Tibial nerve (tissue), 4 donors: ENCODE measurements around the gene MAP3K12. TPM values are rescaled to one million over a fixed set of nuclear protein-coding genes. Genes with fewer than 3 reads are reported as not detected.

ENCODE experiments used
- DNase-seq, 2 donors: peaks; one replicate each; pipeline ENCODE4 v3.0.0-alpha.2; 2019; ENCODE audit warnings: low spot score in 2 of 2
- H3K27ac ChIP-seq, 4 donors: fragments of 200-600 bp; sonication (generic) in 3 of 4; one replicate each; pipeline ENCODE4 v1.5.1; 2017 to 2019; ENCODE audit warnings: mild to moderate bottlenecking in 1 of 4
- H3K27me3 ChIP-seq, 2 donors: fragments of 200-600 bp; sonication (generic) in 1 of 2; one replicate each; pipeline versions ENCODE4 v1.5.1 to v1.6.0; 2017 to 2019
- H3K36me3 ChIP-seq, 3 donors: fragments of 200-600 bp; sonication (generic); one replicate each; pipeline ENCODE4 v1.5.1; 2018 to 2019
- H3K4me1 ChIP-seq, 4 donors: fragments of 200-600 bp; sonication (generic) in 3 of 4; one replicate each; pipeline ENCODE4 v1.5.1; 2017 to 2019
- H3K4me3 ChIP-seq, 4 donors: fragments of 200-600 bp; sonication (generic) in 3 of 4; one replicate each; pipeline ENCODE4 v1.5.1; 2017 to 2019; ENCODE audit warnings: mild to moderate bottlenecking in 1 of 4, moderate library complexity in 1 of 4
- H3K9me3 ChIP-seq, 4 donors: fragments of 200-600 bp; sonication (generic) in 3 of 4; one replicate each; pipeline ENCODE4 v1.5.1; 2017 to 2019
- EP300 ChIP-seq, 2 donors: sonication (generic); formaldehyde crosslinking; IDR thresholded peaks; one replicate each; pipeline ENCODE4 v1.6.1; 2017; ENCODE audit warnings: antibody characterized with exemption in 2 of 2, mild to moderate bottlenecking in 1 of 2
- POLR2A ChIP-seq, 2 donors: fragments of 450-650 bp; IDR thresholded peaks; one replicate each; pipeline ENCODE4 v1.6.1; 2017; ENCODE audit warnings: antibody characterized with exemption in 2 of 2, mild to moderate bottlenecking in 2 of 2, moderate library complexity in 2 of 2
- WGBS, 2 donors: methylation state at CpG; one replicate each; pipeline ENCODE4 v1.1.5; 2018; 5-methylcytosine and 5-hydroxymethylcytosine counted together
- total RNA-seq, 4 donors: library from RNA; depleted of rRNA; stranded (reverse); fragments of >200 nt; gene quantifications; one replicate each; pipeline ENCODE4 v1.1.0, GENCODE V29; 2016
- TF ChIP-seq, protein P1 (sequence below), 5 experiments: fragments of 200-600 bp in 3 of 5; fragments of 450-650 bp in 2 of 5; sonication (generic) in 3 of 5; IDR thresholded peaks; one replicate each; pipeline ENCODE4 v1.5.1; 2016 to 2019; ENCODE audit warnings: antibody characterized with exemption in 5 of 5, mild to moderate bottlenecking in 3 of 5, moderate library complexity in 2 of 5

MAP3K12 gene
- total RNA-seq, 4 donors from 2014 or later, result 35.6 to 95.1 (median 58.3) TPM

DNA sequence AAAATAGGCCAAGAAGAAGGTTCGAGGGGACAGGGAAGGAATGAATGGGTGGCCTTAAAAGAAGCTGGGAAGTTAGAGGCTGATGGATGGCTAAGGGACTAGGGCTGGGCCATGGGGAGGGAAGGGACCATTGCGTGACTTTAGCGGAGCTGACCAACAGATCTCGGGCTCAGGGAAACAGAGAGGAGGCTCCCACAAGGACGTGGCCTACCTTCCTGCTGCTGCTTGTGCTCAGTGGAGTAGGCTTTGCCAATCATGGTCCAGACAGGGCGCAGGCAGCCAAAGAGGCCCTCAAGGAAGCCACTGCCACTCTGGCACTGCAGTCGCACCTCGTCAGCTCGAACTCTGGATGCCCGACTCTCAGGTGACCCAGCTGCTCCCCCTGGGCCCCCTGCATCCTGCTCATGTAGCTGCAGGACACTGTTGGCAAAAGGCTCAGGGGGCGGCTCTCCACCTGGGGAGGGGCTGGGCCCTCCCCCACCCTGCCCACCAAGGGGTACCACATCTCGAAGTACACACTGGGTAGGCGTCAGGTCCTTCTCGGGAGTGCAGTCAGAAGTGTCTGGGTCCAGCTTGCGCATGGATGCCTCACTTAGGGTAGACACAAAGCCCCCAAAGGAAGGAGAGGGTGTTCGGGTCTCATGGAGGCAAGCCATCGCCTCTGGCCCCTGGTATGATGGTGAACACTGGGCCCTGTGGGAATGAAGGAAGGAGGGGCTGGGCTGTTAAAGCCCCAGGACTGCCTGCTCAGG, 12.3 kb downstream of the MAP3K12 start:
- WGBS, 2 donors, result 74 to 79% methylated on average over 16 to 17 of the region's 17 CpGs
- peaks cover 8 to 64% (median 10%) of the 10 kb centered on the region in 3 donors for H3K36me3 ChIP-seq
- H3K9me3 ChIP-seq, result no peaks in the 10 kb centered on the region
- DNase-seq, result no peak
- H3K27me3 ChIP-seq, result no peaks in the 10 kb centered on the region
- peak overlapping the region in 1 of 4 donors; percentile 36 for H3K27ac ChIP-seq
- TF ChIP-seq EP300 (IDR thresholded peaks at IDR 0.05) (no peak), POLR2A (IDR thresholded peaks at IDR 0.05) (no peak)
- TF ChIP-seq, protein P1, sequence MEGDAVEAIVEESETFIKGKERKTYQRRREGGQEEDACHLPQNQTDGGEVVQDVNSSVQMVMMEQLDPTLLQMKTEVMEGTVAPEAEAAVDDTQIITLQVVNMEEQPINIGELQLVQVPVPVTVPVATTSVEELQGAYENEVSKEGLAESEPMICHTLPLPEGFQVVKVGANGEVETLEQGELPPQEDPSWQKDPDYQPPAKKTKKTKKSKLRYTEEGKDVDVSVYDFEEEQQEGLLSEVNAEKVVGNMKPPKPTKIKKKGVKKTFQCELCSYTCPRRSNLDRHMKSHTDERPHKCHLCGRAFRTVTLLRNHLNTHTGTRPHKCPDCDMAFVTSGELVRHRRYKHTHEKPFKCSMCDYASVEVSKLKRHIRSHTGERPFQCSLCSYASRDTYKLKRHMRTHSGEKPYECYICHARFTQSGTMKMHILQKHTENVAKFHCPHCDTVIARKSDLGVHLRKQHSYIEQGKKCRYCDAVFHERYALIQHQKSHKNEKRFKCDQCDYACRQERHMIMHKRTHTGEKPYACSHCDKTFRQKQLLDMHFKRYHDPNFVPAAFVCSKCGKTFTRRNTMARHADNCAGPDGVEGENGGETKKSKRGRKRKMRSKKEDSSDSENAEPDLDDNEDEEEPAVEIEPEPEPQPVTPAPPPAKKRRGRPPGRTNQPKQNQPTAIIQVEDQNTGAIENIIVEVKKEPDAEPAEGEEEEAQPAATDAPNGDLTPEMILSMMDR (IDR thresholded peaks at IDR 0.05), result no peak
- peaks cover 0 to 28% (median 4%) of the 10 kb centered on the region in 4 donors for H3K4me1 ChIP-seq
- no peak overlapping the region for H3K4me3 ChIP-seq

GRCh38 chr12:53485955-53486735, 13.1 kb downstream of the MAP3K12 start:
- H3K27me3 ChIP-seq, result no peaks in the 10 kb centered on the region
- no peaks in the 10 kb centered on the region for H3K9me3 ChIP-seq
- TF ChIP-seq EP300 (IDR thresholded peaks at IDR 0.05) (no peak), POLR2A (IDR thresholded peaks at IDR 0.05) (no peak)
- TF ChIP-seq, protein P1 (IDR thresholded peaks at IDR 0.05), result no peak
- WGBS, 2 donors, result 95% methylated on average over 9 to 10 of the region's 10 CpGs
- peaks cover 0 to 31% (median 6%) of the 10 kb centered on the region in 4 donors for H3K4me1 ChIP-seq
- H3K27ac ChIP-seq, result peak overlapping the region in 1 of 4 donors; percentile 36
- no peak for DNase-seq
- H3K4me3 ChIP-seq, result no peak overlapping the region
- peaks cover 8 to 72% (median 17%) of the 10 kb centered on the region in 3 donors for H3K36me3 ChIP-seq

GRCh38 chr12:53484686-53485575, 14.3 kb downstream of the MAP3K12 start:
- 88 to 90% methylated on average over 10 of the region's 10 CpGs for WGBS, 2 donors
- Histone ChIP-seq H3K4me3 (no peak overlapping the region), H3K27ac (no peak overlapping the region), H3K9me3 (no peaks in the 10 kb centered on the region), H3K27me3 (no peaks in the 10 kb centered on the region), H3K4me1 (peaks cover 0 to 43% (median 14%) of the 10 kb centered on the region in 4 donors), H3K36me3 (peaks cover 8 to 84% (median 19%) of the 10 kb centered on the region in 3 donors)
- TF ChIP-seq POLR2A (IDR thresholded peaks at IDR 0.05) (no peak), EP300 (IDR thresholded peaks at IDR 0.05) (no peak)
- TF ChIP-seq, protein P1 (IDR thresholded peaks at IDR 0.05), result no peak
- DNase-seq, result no peak

GRCh38 chr12:53483979-53484377, 15.3 kb downstream of the MAP3K12 start:
- no peaks in the 10 kb centered on the region for H3K27me3 ChIP-seq
- H3K36me3 ChIP-seq, result peaks cover 8 to 92% (median 19%) of the 10 kb centered on the region in 3 donors
- no peak for DNase-seq
- TF ChIP-seq, protein P1 (IDR thresholded peaks at IDR 0.05), result no peak
- TF ChIP-seq EP300 (IDR thresholded peaks at IDR 0.05) (no peak), POLR2A (IDR thresholded peaks at IDR 0.05) (no peak)
- no peak overlapping the region for H3K4me3 ChIP-seq
- H3K4me1 ChIP-seq, result peaks cover 0 to 51% (median 15%) of the 10 kb centered on the region in 4 donors
- H3K27ac ChIP-seq, result no peak overlapping the region
- no peaks in the 10 kb centered on the region for H3K9me3 ChIP-seq
- 82 to 85% methylated on average over 4 of the region's 4 CpGs for WGBS, 2 donors
